ENCODE data around the gene SFXN4. TPM values are rescaled to one million over a fixed set of nuclear protein-coding genes. Genes with fewer than 3 reads are reported as not detected.
A peak's percentile ranks its signal among the peaks of the same experiment; 100 is the strongest.

SFXN4 gene
- total and polyA plus RNA-seq, 2 of the 13 experiments (the other 11 are each of a cell fraction or from before 2014, with no cell fraction given) = 47.7 to 64.9 TPM

DNA sequence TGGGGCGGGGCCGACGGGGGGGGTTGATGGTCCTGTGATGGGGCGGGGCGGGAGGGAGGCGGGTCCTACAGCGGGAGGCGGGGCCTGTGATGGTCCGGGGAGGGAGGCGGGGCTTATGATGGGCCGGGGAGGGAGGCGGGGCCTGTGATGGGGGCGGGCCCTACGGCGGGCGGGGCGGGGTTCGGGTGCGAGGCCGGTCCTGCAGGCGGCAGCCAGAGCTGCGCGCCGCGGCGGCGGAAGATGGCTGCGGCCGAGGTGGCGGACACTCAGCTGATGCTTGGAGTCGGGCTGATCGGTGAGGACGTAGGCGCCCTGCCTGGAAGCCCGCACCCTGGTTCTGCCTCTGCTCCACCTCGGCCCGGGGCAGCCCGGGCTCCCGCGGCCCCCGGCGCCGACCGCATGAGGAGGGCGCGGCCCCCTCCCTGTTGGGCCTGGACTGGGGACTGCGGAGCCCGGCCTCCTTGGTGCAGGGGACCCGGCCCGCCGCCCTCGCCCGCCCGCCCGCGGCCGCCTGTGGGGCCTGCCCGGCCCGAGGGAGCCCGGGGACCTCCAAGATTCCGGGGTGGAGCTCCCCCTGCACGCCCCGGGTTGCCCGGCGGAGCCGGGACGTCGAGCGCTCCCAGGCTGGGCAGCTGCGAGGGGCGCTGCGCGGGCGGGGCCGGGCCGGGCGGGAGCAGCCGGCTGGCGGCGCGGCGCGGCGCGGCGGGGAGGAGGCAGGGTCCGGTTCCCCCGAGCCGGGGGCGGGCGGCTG is 61.4 kb downstream of the SFXN4 start, which contains the start of gene DENND10 (continued):
- TF ChIP-seq, protein P1, sequence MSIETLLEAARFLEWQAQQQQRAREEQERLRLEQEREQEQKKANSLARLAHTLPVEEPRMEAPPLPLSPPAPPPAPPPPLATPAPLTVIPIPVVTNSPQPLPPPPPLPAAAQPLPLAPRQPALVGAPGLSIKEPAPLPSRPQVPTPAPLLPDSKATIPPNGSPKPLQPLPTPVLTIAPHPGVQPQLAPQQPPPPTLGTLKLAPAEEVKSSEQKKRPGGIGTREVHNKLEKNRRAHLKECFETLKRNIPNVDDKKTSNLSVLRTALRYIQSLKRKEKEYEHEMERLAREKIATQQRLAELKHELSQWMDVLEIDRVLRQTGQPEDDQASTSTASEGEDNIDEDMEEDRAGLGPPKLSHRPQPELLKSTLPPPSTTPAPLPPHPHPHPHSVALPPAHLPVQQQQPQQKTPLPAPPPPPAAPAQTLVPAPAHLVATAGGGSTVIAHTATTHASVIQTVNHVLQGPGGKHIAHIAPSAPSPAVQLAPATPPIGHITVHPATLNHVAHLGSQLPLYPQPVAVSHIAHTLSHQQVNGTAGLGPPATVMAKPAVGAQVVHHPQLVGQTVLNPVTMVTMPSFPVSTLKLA (IDR thresholded peaks at IDR 0.05) = no peak
- TF ChIP-seq BRD4 (CRISPR knock-in tag; IDR thresholded peaks at IDR 0.05) = 0 out of 2 replicates have a peak, but pooled peaks have one; percentile 41
- TF ChIP-seq PCBP2 (optimal IDR thresholded peaks at IDR 0.05; ENCODE audit: low read depth, low read length, poor library complexity, severe bottlenecking) = no peak
- peak; percentile 55; the same call in 1 of the 2 replicates for TF ChIP-seq ZBTB38 (CRISPR knock-in tag; IDR thresholded peaks at IDR 0.05)
- TF ChIP-seq ZNF432 (CRISPR knock-in tag; IDR thresholded peaks at IDR 0.05; ENCODE audit: borderline replicate concordance) = no peak
- no peak for TF ChIP-seq ZNF790 (CRISPR knock-in tag; IDR thresholded peaks at IDR 0.05; ENCODE audit: borderline replicate concordance)
- no peak for TF ChIP-seq ZNF143 (CRISPR knock-in tag; IDR thresholded peaks at IDR 0.05)
- TF ChIP-seq ZNF484 (CRISPR knock-in tag; IDR thresholded peaks at IDR 0.05; ENCODE audit: borderline replicate concordance, low read depth) = no peak
- TF ChIP-seq SKI (IDR thresholded peaks at IDR 0.05; ENCODE audit: partially characterized antibody) = peak; percentile 46
- TF ChIP-seq HOXA9 (CRISPR knock-in tag; IDR thresholded peaks at IDR 0.05; ENCODE audit: borderline replicate concordance) = no peak
- no peak for TF ChIP-seq ZNF251 (CRISPR knock-in tag; IDR thresholded peaks at IDR 0.05)
- no peak for TF ChIP-seq ISX (CRISPR knock-in tag; conservative IDR thresholded peaks at IDR 0.05)
- TF ChIP-seq ZNF773 (CRISPR knock-in tag; IDR thresholded peaks at IDR 0.05; ENCODE audit: borderline replicate concordance) = peak; percentile 27; the same call in 1 of the 2 replicates
- TF ChIP-seq, protein P2, sequence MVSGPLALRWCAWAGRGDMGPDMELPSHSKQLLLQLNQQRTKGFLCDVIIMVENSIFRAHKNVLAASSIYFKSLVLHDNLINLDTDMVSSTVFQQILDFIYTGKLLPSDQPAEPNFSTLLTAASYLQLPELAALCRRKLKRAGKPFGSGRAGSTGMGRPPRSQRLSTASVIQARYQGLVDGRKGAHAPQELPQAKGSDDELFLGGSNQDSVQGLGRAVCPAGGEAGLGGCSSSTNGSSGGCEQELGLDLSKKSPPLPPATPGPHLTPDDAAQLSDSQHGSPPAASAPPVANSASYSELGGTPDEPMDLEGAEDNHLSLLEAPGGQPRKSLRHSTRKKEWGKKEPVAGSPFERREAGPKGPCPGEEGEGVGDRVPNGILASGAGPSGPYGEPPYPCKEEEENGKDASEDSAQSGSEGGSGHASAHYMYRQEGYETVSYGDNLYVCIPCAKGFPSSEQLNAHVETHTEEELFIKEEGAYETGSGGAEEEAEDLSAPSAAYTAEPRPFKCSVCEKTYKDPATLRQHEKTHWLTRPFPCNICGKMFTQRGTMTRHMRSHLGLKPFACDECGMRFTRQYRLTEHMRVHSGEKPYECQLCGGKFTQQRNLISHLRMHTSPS (CRISPR knock-in tag; IDR thresholded peaks at IDR 0.05; ENCODE audit: low read depth) = no peak
- no peak for TF ChIP-seq ZNF354B (CRISPR knock-in tag; IDR thresholded peaks at IDR 0.05)
- peak; percentile 53 for TF ChIP-seq HOXA3 (CRISPR knock-in tag; IDR thresholded peaks at IDR 0.05)
- 0 out of 2 replicates have a peak, but pooled peaks have one; percentile 7 for TF ChIP-seq ZNF629 (CRISPR knock-in tag; conservative IDR thresholded peaks at IDR 0.05)
- TF ChIP-seq, protein P3, sequence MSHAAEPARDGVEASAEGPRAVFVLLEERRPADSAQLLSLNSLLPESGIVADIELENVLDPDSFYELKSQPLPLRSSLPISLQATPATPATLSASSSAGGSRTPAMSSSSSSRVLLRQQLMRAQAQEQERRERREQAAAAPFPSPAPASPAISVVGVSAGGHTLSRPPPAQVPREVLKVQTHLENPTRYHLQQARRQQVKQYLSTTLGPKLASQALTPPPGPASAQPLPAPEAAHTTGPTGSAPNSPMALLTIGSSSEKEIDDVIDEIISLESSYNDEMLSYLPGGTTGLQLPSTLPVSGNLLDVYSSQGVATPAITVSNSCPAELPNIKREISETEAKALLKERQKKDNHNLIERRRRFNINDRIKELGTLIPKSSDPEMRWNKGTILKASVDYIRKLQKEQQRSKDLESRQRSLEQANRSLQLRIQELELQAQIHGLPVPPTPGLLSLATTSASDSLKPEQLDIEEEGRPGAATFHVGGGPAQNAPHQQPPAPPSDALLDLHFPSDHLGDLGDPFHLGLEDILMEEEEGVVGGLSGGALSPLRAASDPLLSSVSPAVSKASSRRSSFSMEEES (CRISPR knock-in tag; IDR thresholded peaks at IDR 0.05) = no peak
- TF ChIP-seq, protein P4, sequence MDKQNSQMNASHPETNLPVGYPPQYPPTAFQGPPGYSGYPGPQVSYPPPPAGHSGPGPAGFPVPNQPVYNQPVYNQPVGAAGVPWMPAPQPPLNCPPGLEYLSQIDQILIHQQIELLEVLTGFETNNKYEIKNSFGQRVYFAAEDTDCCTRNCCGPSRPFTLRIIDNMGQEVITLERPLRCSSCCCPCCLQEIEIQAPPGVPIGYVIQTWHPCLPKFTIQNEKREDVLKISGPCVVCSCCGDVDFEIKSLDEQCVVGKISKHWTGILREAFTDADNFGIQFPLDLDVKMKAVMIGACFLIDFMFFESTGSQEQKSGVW (CRISPR knock-in tag; IDR thresholded peaks at IDR 0.05; ENCODE audit: borderline replicate concordance) = no peak
- no peak for TF ChIP-seq CEBPB (IDR thresholded peaks at IDR 0.05; ENCODE audit: borderline replicate concordance, low read depth, low read length)
- TF ChIP-seq, protein P5, sequence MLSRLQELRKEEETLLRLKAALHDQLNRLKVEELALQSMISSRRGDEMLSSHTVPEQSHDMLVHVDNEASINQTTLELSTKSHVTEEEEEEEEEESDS (CRISPR knock-in tag; IDR thresholded peaks at IDR 0.05; ENCODE audit: borderline replicate concordance) = no peak
- TF ChIP-seq, protein P6, sequence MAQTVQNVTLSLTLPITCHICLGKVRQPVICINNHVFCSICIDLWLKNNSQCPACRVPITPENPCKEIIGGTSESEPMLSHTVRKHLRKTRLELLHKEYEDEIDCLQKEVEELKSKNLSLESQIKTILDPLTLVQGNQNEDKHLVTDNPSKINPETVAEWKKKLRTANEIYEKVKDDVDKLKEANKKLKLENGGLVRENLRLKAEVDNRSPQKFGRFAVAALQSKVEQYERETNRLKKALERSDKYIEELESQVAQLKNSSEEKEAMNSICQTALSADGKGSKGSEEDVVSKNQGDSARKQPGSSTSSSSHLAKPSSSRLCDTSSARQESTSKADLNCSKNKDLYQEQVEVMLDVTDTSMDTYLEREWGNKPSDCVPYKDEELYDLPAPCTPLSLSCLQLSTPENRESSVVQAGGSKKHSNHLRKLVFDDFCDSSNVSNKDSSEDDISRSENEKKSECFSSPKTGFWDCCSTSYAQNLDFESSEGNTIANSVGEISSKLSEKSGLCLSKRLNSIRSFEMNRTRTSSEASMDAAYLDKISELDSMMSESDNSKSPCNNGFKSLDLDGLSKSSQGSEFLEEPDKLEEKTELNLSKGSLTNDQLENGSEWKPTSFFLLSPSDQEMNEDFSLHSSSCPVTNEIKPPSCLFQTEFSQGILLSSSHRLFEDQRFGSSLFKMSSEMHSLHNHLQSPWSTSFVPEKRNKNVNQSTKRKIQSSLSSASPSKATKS (CRISPR knock-in tag; IDR thresholded peaks at IDR 0.05) = no peak
